ENCODE measurements around the gene NHP2. TPM values are rescaled to one million over a fixed set of nuclear protein-coding genes. Genes with fewer than 3 reads are reported as not detected.

Gene NHP2
- total RNA-seq, 4 donors from 2014 or later, result 139 to 290 (median 159) TPM

- H3K9me3 ChIP-seq, result no peaks in the 10 kb centered on the region
- no peak overlapping the region for H3K27ac ChIP-seq
- no peaks in the 10 kb centered on the region for H3K36me3 ChIP-seq
- TF ChIP-seq POLR2A (IDR thresholded peaks at IDR 0.05), result no peak
- H3K4me3 ChIP-seq, result no peak overlapping the region
- DNase-seq (ENCODE audit: low spot score in 2 of 2), result no peak
- 69 to 80% methylated on average over 17 to 18 of the region's 18 CpGs for WGBS, 2 donors
- peaks cover 0 to 39% (median 20%) of the 10 kb centered on the region in 4 donors for H3K4me1 ChIP-seq
- peaks cover 0 to 87% of the 10 kb centered on the region in 2 donors for H3K27me3 ChIP-seq
These were observed 35.6 kb downstream of the NHP2 start for GRCh38 chr5:178117923-178118701.

GRCh38 chr5:178116143-178116885 is 37.4 kb downstream of the NHP2 start:
- no peak overlapping the region for H3K27ac ChIP-seq
- H3K27me3 ChIP-seq, result peaks cover 0 to 91% of the 10 kb centered on the region in 2 donors
- no peak for TF ChIP-seq POLR2A (IDR thresholded peaks at IDR 0.05)
- TF ChIP-seq EP300 (IDR thresholded peaks at IDR 0.05), result no peak
- H3K36me3 ChIP-seq, result no peaks in the 10 kb centered on the region
- peaks cover 0 to 9% (median 0%) of the 10 kb centered on the region in 4 donors for H3K9me3 ChIP-seq
- peaks cover 0 to 31% (median 18%) of the 10 kb centered on the region in 4 donors for H3K4me1 ChIP-seq
- no peak overlapping the region for H3K4me3 ChIP-seq
- 17 to 31% methylated on average over 21 to 22 of the region's 22 CpGs for WGBS, 2 donors
- no peak for DNase-seq (ENCODE audit: low spot score in 2 of 2)

DNA sequence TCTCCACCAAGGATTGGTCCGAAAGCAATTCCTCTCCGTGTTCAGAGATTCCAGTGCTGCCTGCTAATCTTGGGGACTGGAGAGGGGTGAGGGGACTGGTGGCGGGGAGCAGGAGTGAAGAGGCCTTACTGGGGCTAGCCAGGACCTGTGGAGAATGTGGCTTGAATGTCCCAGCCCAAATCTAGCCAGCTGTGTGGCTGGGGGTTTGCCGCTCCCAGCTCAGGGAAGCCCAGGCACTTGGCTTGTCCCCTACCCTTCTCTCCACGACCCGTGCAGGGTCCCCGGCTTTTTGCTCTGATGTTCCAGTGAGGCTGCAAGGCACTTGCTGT is 37.9 kb downstream of the NHP2 start:
- no peak for DNase-seq (ENCODE audit: low spot score in 2 of 2)
- Histone ChIP-seq H3K4me3 (no peak overlapping the region), H3K9me3 (peaks cover 0 to 9% (median 0%) of the 10 kb centered on the region in 4 donors), H3K36me3 (no peaks in the 10 kb centered on the region), H3K27me3 (peaks cover 0 to 90% of the 10 kb centered on the region in 2 donors), H3K4me1 (peaks cover 0 to 27% (median 15%) of the 10 kb centered on the region in 4 donors), H3K27ac (no peak overlapping the region)
- TF ChIP-seq EP300 (IDR thresholded peaks at IDR 0.05) (no peak), POLR2A (IDR thresholded peaks at IDR 0.05) (no peak)
- 17 to 26% methylated on average over 6 to 7 of the region's 7 CpGs for WGBS, 2 donors

DNA sequence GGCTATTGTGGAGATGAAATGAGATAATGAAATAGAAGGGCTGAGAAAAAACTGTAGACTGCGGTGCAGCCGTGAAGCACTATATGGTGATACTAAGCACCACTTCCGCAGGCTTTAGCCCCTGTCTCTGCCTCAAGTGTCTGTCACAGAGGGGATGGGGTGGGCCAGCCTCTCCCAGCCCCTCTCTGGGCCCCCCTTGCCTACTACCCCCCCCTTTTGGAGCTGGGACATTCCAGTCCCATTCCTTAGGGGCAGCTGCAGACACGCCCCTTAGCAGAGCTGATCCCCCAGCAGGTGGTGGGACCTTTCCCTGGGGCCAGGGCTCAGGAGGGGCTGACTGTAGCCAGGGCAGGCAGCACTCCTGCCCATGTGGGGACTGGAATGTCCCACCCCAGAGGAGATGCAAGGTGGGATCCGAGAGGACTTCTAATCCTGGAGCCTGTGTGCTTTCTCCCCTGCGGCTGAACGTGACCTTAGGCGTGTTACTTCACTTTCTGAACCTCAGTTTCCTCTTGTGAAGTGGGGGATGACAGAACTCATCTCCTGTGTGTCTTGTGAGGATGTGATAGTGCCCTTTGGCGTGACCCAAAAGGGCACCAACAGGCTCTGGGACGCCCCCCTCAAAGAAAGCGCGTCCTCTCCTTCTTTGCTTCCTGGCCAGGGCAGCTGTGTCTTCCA is 38.4 kb downstream of the NHP2 start:
- WGBS, 2 donors, result 42 to 52% methylated on average over 10 to 12 of the region's 12 CpGs

DNA sequence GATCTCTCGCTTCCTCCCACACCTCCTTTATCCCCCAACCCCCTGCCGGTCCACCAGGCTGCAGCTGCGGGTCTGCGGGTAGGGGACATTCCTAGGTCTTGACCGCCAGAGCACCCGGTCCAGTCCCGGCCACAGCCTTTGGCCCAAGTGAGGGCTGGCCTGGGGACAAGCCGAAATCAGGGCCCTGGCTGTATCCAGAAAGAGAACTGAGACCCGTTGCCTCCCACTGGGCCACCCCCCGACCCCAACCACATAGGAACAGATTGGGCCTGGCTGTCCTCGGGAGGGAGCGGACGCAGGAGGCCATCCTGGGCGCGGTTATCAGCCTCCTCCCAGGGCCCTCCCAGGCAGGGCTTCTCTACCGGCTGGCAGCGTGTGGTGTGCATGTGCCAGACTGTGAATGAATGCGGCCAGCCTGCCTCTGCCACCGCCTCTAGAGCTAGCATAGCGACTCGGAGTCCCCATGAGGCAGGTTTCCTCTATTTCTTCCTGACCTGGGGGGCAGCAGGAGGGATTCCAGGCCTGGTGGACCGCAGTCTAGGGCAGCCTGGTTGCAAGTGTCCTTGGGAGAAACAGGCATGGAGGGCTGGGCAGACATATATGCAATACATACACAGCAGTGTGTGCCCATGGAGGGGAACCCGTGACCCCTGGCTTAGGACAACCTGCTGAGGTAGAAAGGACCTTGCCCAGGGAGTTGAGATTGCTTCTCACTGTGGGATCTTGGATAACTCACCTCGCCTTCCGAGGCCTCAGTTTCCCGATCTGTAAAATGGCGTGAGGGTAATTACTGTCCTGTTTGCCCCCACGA is 39.2 kb downstream of the NHP2 start:
- TF ChIP-seq EP300 (IDR thresholded peaks at IDR 0.05) (no peak), POLR2A (IDR thresholded peaks at IDR 0.05) (no peak)
- TF ChIP-seq, protein P1, sequence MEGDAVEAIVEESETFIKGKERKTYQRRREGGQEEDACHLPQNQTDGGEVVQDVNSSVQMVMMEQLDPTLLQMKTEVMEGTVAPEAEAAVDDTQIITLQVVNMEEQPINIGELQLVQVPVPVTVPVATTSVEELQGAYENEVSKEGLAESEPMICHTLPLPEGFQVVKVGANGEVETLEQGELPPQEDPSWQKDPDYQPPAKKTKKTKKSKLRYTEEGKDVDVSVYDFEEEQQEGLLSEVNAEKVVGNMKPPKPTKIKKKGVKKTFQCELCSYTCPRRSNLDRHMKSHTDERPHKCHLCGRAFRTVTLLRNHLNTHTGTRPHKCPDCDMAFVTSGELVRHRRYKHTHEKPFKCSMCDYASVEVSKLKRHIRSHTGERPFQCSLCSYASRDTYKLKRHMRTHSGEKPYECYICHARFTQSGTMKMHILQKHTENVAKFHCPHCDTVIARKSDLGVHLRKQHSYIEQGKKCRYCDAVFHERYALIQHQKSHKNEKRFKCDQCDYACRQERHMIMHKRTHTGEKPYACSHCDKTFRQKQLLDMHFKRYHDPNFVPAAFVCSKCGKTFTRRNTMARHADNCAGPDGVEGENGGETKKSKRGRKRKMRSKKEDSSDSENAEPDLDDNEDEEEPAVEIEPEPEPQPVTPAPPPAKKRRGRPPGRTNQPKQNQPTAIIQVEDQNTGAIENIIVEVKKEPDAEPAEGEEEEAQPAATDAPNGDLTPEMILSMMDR (IDR thresholded peaks at IDR 0.05), result no peak
- H3K36me3 ChIP-seq, result no peaks in the 10 kb centered on the region

More for the DNA sequence above, 38.4 kb downstream of the NHP2 start:
- Histone ChIP-seq H3K9me3 (peaks cover 0 to 9% (median 0%) of the 10 kb centered on the region in 4 donors), H3K27ac (no peak overlapping the region), H3K27me3 (peaks cover 0 to 89% of the 10 kb centered on the region in 2 donors), H3K4me3 (no peak overlapping the region), H3K4me1 (peaks cover 0 to 27% (median 15%) of the 10 kb centered on the region in 4 donors), H3K36me3 (no peaks in the 10 kb centered on the region)
- TF ChIP-seq EP300 (IDR thresholded peaks at IDR 0.05), result no peak
- TF ChIP-seq POLR2A (IDR thresholded peaks at IDR 0.05), result no peak
- TF ChIP-seq, protein P1 (IDR thresholded peaks at IDR 0.05), result no peak
- no peak for DNase-seq (ENCODE audit: low spot score in 2 of 2)

More for the DNA sequence above, 39.2 kb downstream of the NHP2 start:
- Histone ChIP-seq H3K27ac (no peak overlapping the region), H3K4me3 (peak overlapping the region in 2 of 4 donors; percentile 42 to 48), H3K4me1 (peaks cover 0 to 27% (median 15%) of the 10 kb centered on the region in 4 donors), H3K9me3 (peaks cover 0 to 9% (median 0%) of the 10 kb centered on the region in 4 donors), H3K27me3 (peaks cover 0 to 83% of the 10 kb centered on the region in 2 donors)
- WGBS, 2 donors, result 18 to 33% methylated on average over 13 to 24 of the region's 28 CpGs
- DNase-seq (ENCODE audit: low spot score in 2 of 2), result no peak

Measured in tibial nerve (tissue), 4 donors.